GM23338 (cell line): ENCODE results near the gene COL4A2. TPM values are rescaled to one million over a fixed set of nuclear protein-coding genes. Genes with fewer than 3 reads are reported as not detected.

Source experiments
- ATAC-seq: fragments of 200-7000 bp; cut with Tn5 transposase; 3 replicates; pipeline ENCODE4 v1.9.1; 2020
- DNase-seq: peaks from one replicate; pipeline ENCODE4 v3.0.0-alpha.2; 2015; ENCODE audit warnings: low spot score
- H2AFZ ChIP-seq: fragments of 200-600 bp; sonication (generic); 2 replicates; pipeline ENCODE4 v1.8.0; 2016; ENCODE audit warnings: antibody characterized with exemption, mild to moderate bottlenecking, moderate library complexity
- H3F3A ChIP-seq: fragments of 200-600 bp; sonication (generic); replicated peaks from 2 replicates; pipeline ENCODE4 v1.8.0; 2017; ENCODE audit warnings: antibody characterized with exemption, mixed run types, low read depth
- H3K27ac ChIP-seq: fragments of 200-600 bp; sonication (generic); 2 replicates; pipeline ENCODE4 v1.6.1; 2016; ENCODE audit warnings: low read depth
- H3K27me3 ChIP-seq: fragments of 200-600 bp; sonication (generic); 2 replicates; pipeline ENCODE4 v1.8.0; 2016; ENCODE audit warnings: mild to moderate bottlenecking, mixed run types, moderate library complexity; ENCODE audit not compliant: insufficient read depth
- H3K36me3 ChIP-seq: fragments of 200-600 bp; sonication (generic); 2 replicates; pipeline ENCODE4 v1.8.0; 2016; ENCODE audit warnings: mild to moderate bottlenecking; ENCODE audit not compliant: insufficient read depth
- H3K4me1 ChIP-seq: fragments of 200-600 bp; sonication (generic); 2 replicates; pipeline ENCODE4 v1.8.0; 2016; ENCODE audit warnings: mild to moderate bottlenecking, moderate library complexity; ENCODE audit not compliant: insufficient read depth
- H3K4me2 ChIP-seq: fragments of 200-600 bp; sonication (generic); 2 replicates; pipeline ENCODE4 v1.7.1; 2017; ENCODE audit warnings: mixed run types
- H3K4me3 ChIP-seq: fragments of 200-600 bp; sonication (generic); 2 replicates; pipeline ENCODE4 v1.6.1; 2016; ENCODE audit warnings: mixed run types
- H3K79me2 ChIP-seq: fragments of 200-600 bp; sonication (generic); replicated peaks from 2 replicates; pipeline ENCODE4 v1.8.0; 2017; ENCODE audit warnings: mild to moderate bottlenecking; ENCODE audit not compliant: insufficient read depth
- H3K9me2 ChIP-seq: fragments of 200-600 bp; sonication (generic); 2 replicates; pipeline ENCODE4 v1.8.0; 2017; ENCODE audit not compliant: insufficient read depth
- H4K20me1 ChIP-seq: fragments of 200-600 bp; sonication (generic); replicated peaks from 2 replicates; pipeline ENCODE4 v1.8.0; 2017; ENCODE audit warnings: mild to moderate bottlenecking; ENCODE audit not compliant: insufficient read depth
- H3K27ac Mint-ChIP-seq: 2 replicates; pipeline ENCODE4 v1.8.0; 2020; ENCODE audit warnings: inconsistent platforms, mild to moderate bottlenecking, moderate library complexity, mixed read lengths
- H3K27me3 Mint-ChIP-seq: 3 replicates; pipeline ENCODE4 v1.8.0; 2022; ENCODE audit warnings: low read depth, mild to moderate bottlenecking, moderate library complexity, mixed read lengths, inconsistent platforms; ENCODE audit not compliant: insufficient read depth, poor library complexity
- H3K36me3 Mint-ChIP-seq: 3 replicates; pipeline ENCODE4 v1.8.0; 2021; ENCODE audit warnings: low read depth, mild to moderate bottlenecking, inconsistent platforms, moderate library complexity, mixed read lengths
- H3K4me1 Mint-ChIP-seq: 3 replicates; pipeline ENCODE4 v1.8.0; 2020; ENCODE audit warnings: mild to moderate bottlenecking, inconsistent platforms, mixed read lengths
- H3K4me3 Mint-ChIP-seq: 3 replicates; pipeline ENCODE4 v1.8.0; 2021; ENCODE audit warnings: moderate library complexity, mild to moderate bottlenecking, inconsistent platforms, mixed read lengths
- H3K9me3 Mint-ChIP-seq: 3 replicates; pipeline ENCODE4 v1.8.0; 2020; ENCODE audit warnings: moderate library complexity, mild to moderate bottlenecking, inconsistent platforms, mixed read lengths
- CREB1 ChIP-seq: fragments of 250-450 bp; sonication (Bioruptor Pico); IDR thresholded peaks from 2 replicates; pipeline ENCODE4 v1.5.0; 2020; ENCODE audit warnings: low read depth, mild to moderate bottlenecking, moderate library complexity
- CTCF ChIP-seq, 2 experiments: fragments of 200-600 bp in 1 of 2; sonication (generic) in 1 of 2; conservative IDR thresholded peaks; 2 replicates each; pipeline versions ENCODE4 v1.5.1 to v1.6.1; 2016 to 2017; ENCODE audit warnings: antibody characterized with exemption in 2 of 2, low read depth in 2 of 2, mild to moderate bottlenecking in 2 of 2, moderate library complexity in 1 of 2
- ETS1 ChIP-seq: IDR thresholded peaks from 2 replicates; pipeline ENCODE4 v1.6.1; 2016; ENCODE audit warnings: antibody characterized with exemption
- EZH2 ChIP-seq: fragments of 200-600 bp; sonication (generic); IDR thresholded peaks from one replicate; pipeline ENCODE4 v1.8.0; 2017; ENCODE audit warnings: antibody characterized with exemption, mild to moderate bottlenecking, low read depth; ENCODE audit not compliant: unreplicated experiment
- EZH2phosphoT487 ChIP-seq: fragments of 200-600 bp; sonication (generic); IDR thresholded peaks from one replicate; pipeline ENCODE4 v1.8.1; 2018; ENCODE audit warnings: antibody characterized with exemption; ENCODE audit not compliant: unreplicated experiment
- JUNB ChIP-seq: IDR thresholded peaks from one replicate; pipeline ENCODE4 v1.6.1; 2016; ENCODE audit warnings: antibody characterized with exemption; ENCODE audit not compliant: unreplicated experiment
- NANOG ChIP-seq: IDR thresholded peaks from 2 replicates; pipeline ENCODE4 v1.6.1; 2016; ENCODE audit warnings: antibody characterized with exemption, borderline replicate concordance
- STAT1 ChIP-seq: IDR thresholded peaks from one replicate; pipeline ENCODE4 v1.6.1; 2016; ENCODE audit warnings: antibody characterized with exemption; ENCODE audit not compliant: unreplicated experiment
- ZNF331 ChIP-seq: fragments of 250-450 bp; sonication (Bioruptor Pico); IDR thresholded peaks from 2 replicates; pipeline ENCODE4 v1.5.0; 2020; ENCODE audit warnings: low read depth, mild to moderate bottlenecking, moderate library complexity
- ZNF462 ChIP-seq: fragments of 250-450 bp; sonication (Bioruptor Pico); IDR thresholded peaks from 2 replicates; pipeline ENCODE4 v1.5.0; 2020; ENCODE audit warnings: mild to moderate bottlenecking, moderate library complexity
- polyA plus RNA-seq: library from polyadenylated mRNA; unstranded; fragments of >200 nt; fragmentation: Nextera tagmentation; extraction: Ambion mirVana; gene quantifications from 2 replicates; pipeline ENCODE4 v1.2.1, GENCODE V29; 2016
- total RNA-seq: library from RNA; depleted of rRNA; stranded (reverse); fragments of >200 nt; shearing (Covaris generic); gene quantifications from 2 replicates; pipeline ENCODE4 v1.2.3, GENCODE V29; 2014

Gene COL4A2
- total and polyA plus RNA-seq, 2 experiments from 2014 or later: 37.4 to 131 TPM

GRCh38 chr13:110333837-110334236 lies 26.8 kb downstream of the COL4A2 start:
- Mint-ChIP-seq H3K27ac (no peak overlapping the region), H3K4me1 (peaks cover 37% of the 10 kb centered on the region), H3K27me3 (peaks cover 4% of the 10 kb centered on the region), H3K4me3 (no peak overlapping the region), H3K9me3 (no peaks in the 10 kb centered on the region), H3K36me3 (peaks cover 14% of the 10 kb centered on the region)
- ATAC-seq (no peak), DNase-seq (no peak)
- Histone ChIP-seq H3K4me3 (no peak overlapping the region), H3F3A (no peaks in the 10 kb centered on the region), H3K4me1 (peaks cover 27% of the 10 kb centered on the region), H3K4me2 (no peak overlapping the region), H3K79me2 (peaks cover 48% of the 10 kb centered on the region), H3K27me3 (no peaks in the 10 kb centered on the region), H3K9me2 (peaks cover 2% of the 10 kb centered on the region; the same call in 1 of the 2 replicates), H3K36me3 (no peaks in the 10 kb centered on the region; the same call in 1 of the 2 replicates), H4K20me1 (no peaks in the 10 kb centered on the region), H2AFZ (no peak overlapping the region), H3K27ac (no peak overlapping the region)
- no peak for TF ChIP-seq CTCF (conservative IDR thresholded peaks at IDR 0.05; ENCODE audit: low read depth in 2 of 2)
- TF ChIP-seq STAT1: no peak
- no peak for TF ChIP-seq NANOG
- TF ChIP-seq EZH2phosphoT487: no peak

- Histone ChIP-seq H3F3A (no peaks in the 10 kb centered on the region), H3K9me2 (peaks cover 2% of the 10 kb centered on the region; the same call in 1 of the 2 replicates), H2AFZ (no peak overlapping the region), H3K27me3 (no peaks in the 10 kb centered on the region), H3K4me1 (peaks cover 31% of the 10 kb centered on the region), H3K36me3 (no peaks in the 10 kb centered on the region; the same call in 1 of the 2 replicates), H3K79me2 (peaks cover 46% of the 10 kb centered on the region), H3K4me2 (no peak overlapping the region), H3K27ac (no peak overlapping the region), H4K20me1 (0 out of 2 replicates have a peak, but pooled peaks cover 1% of the 10 kb centered on the region), H3K4me3 (no peak overlapping the region)
- no peak for ATAC-seq
- peaks cover 4% of the 10 kb centered on the region for H3K27me3 Mint-ChIP-seq
- no peak overlapping the region for H3K27ac Mint-ChIP-seq
- H3K4me1 Mint-ChIP-seq: peaks cover 37% of the 10 kb centered on the region
- no peak for DNase-seq
- no peak overlapping the region for H3K4me3 Mint-ChIP-seq
- no peaks in the 10 kb centered on the region for H3K9me3 Mint-ChIP-seq
- peaks cover 14% of the 10 kb centered on the region for H3K36me3 Mint-ChIP-seq
- TF ChIP-seq NANOG: no peak
- TF ChIP-seq STAT1: no peak
- no peak for TF ChIP-seq EZH2
- no peak for TF ChIP-seq CTCF (conservative IDR thresholded peaks at IDR 0.05; ENCODE audit: low read depth in 2 of 2)
- no peak for TF ChIP-seq CREB1 (CRISPR knock-in tag)
- no peak for TF ChIP-seq ETS1
- TF ChIP-seq ZNF331: no peak
- TF ChIP-seq EZH2phosphoT487: no peak
- no peak for TF ChIP-seq JUNB
- TF ChIP-seq ZNF462 (CRISPR knock-in tag): no peak
Observed at GRCh38 chr13:110334256-110334655, 27.2 kb downstream of the COL4A2 start.
